Ishikawa (cell line): ENCODE measurements around the gene MRFAP1.

Source experiments
- CEBPB ChIP-seq: IDR thresholded peaks from 2 replicates; pipeline ENCODE4 v1.6.1; 2012
- CREB1 ChIP-seq: IDR thresholded peaks from 2 replicates; pipeline ENCODE4 v1.6.1; 2012; ENCODE audit warnings: low read depth
- EGR1 ChIP-seq: IDR thresholded peaks from 2 replicates; pipeline ENCODE4 v1.6.1; 2012
- EP300 ChIP-seq: IDR thresholded peaks from 2 replicates; pipeline ENCODE4 v1.6.1; 2012; ENCODE audit warnings: borderline replicate concordance
- FOXM1 ChIP-seq: IDR thresholded peaks from 2 replicates; pipeline ENCODE4 v1.6.1; 2012; ENCODE audit warnings: low read depth, borderline replicate concordance
- MAX ChIP-seq: IDR thresholded peaks from 2 replicates; pipeline ENCODE4 v1.6.1; 2012
- NFIC ChIP-seq: IDR thresholded peaks from 2 replicates; pipeline ENCODE4 v1.6.1; 2012
- RAD21 ChIP-seq: IDR thresholded peaks from 2 replicates; pipeline ENCODE4 v1.6.1; 2012; ENCODE audit warnings: low read depth
- REST ChIP-seq: IDR thresholded peaks from 2 replicates; pipeline ENCODE4 v1.6.1; 2012; ENCODE audit warnings: low read depth, mild to moderate bottlenecking
- TAF1 ChIP-seq: IDR thresholded peaks from 2 replicates; pipeline ENCODE4 v1.6.1; 2012; ENCODE audit warnings: low read depth, mild to moderate bottlenecking
- TCF12 ChIP-seq: IDR thresholded peaks from 2 replicates; pipeline ENCODE4 v1.6.1; 2012; ENCODE audit warnings: low read depth
- TEAD4 ChIP-seq: IDR thresholded peaks from 2 replicates; pipeline ENCODE4 v1.6.1; 2012
- USF1 ChIP-seq: IDR thresholded peaks from 2 replicates; pipeline ENCODE4 v1.6.1; 2012
- YY1 ChIP-seq: IDR thresholded peaks from 2 replicates; pipeline ENCODE4 v1.6.1; 2012; ENCODE audit warnings: low read depth
- ZBTB7A ChIP-seq: IDR thresholded peaks from 2 replicates; pipeline ENCODE4 v1.6.1; 2012; ENCODE audit warnings: low read depth

Gene MRFAP1

GRCh38 chr4:6618386-6619115 lies 21.9 kb upstream of the MRFAP1 start:
- no peak for TF ChIP-seq EGR1
- TF ChIP-seq TEAD4 = no peak
- TF ChIP-seq FOXM1 = no peak
- TF ChIP-seq MAX = no peak
- TF ChIP-seq YY1 = no peak
- no peak for TF ChIP-seq CREB1
- no peak for TF ChIP-seq CEBPB
- TF ChIP-seq USF1 = no peak
- TF ChIP-seq RAD21 = no peak
- TF ChIP-seq NFIC = no peak
- TF ChIP-seq ZBTB7A = no peak

- TF ChIP-seq ZBTB7A = no peak
- no peak for TF ChIP-seq TCF12
- TF ChIP-seq MAX = no peak
- no peak for TF ChIP-seq EGR1
- no peak for TF ChIP-seq REST
- TF ChIP-seq YY1 = no peak
- no peak for TF ChIP-seq TAF1
- no peak for TF ChIP-seq USF1
- TF ChIP-seq EP300 = no peak
- no peak for TF ChIP-seq RAD21
- TF ChIP-seq CEBPB = no peak
- no peak for TF ChIP-seq FOXM1
- no peak for TF ChIP-seq NFIC
- TF ChIP-seq TEAD4 = no peak
Observed at GRCh38 chr4:6619116-6619465, 21.4 kb upstream of the MRFAP1 start.

GRCh38 chr4:6619466-6620255 lies 20.8 kb upstream of the MRFAP1 start:
- TF ChIP-seq EP300 = no peak

- TF ChIP-seq TEAD4 (no peak), EP300 (no peak), USF1 (no peak), FOXM1 (no peak), ZBTB7A (no peak), YY1 (no peak), TAF1 (no peak), NFIC (no peak), CREB1 (no peak), TCF12 (no peak), CEBPB (no peak), MAX (no peak), EGR1 (no peak), RAD21 (no peak), REST (no peak)
Observed at GRCh38 chr4:6620296-6620695, 20.2 kb upstream of the MRFAP1 start.

- no peak for TF ChIP-seq EGR1
- no peak for TF ChIP-seq FOXM1
- no peak for TF ChIP-seq TAF1
- TF ChIP-seq CEBPB = no peak
- no peak for TF ChIP-seq MAX
- no peak for TF ChIP-seq CREB1
- TF ChIP-seq EP300 = no peak
- no peak for TF ChIP-seq ZBTB7A
Observed at GRCh38 chr4:6620891-6621555, 19.5 kb upstream of the MRFAP1 start.
